Measurements from ENCODE around the gene LGALS9.
A peak's percentile ranks its signal among the peaks of the same experiment; 100 is the strongest.
"Not testable (repeated sequence)": the region's sequence is repeated elsewhere in the genome, so short reads cannot be mapped to it uniquely, and the experiment has no call there.

LGALS9 gene

DNA sequence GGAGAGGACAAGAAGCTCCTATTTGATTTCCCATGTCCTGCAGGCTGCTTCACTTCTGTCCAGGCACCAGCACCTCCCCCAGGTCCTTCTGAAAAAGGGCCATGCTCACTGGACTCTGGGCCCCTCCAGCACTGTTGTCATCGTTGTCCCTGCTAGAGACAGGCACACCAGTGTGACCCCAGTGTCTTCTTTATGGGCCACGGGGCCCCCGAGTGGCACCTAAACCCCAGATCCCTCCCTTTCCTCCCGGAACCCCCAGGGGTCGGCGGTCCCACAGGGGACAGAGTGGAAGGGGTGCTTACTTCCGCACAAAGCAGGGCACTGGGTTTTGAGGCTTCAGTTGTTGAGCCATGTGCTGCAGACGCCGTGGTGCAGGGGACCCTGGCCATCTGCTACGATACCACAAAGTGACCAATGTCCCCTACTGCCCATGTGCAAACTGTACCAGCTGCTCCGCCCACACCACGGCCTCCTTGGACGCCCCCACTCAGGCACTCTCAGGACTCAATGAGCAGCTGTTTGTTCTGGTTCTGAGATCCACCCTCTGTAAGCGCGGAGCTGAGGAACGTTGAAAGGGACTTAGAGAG lies 24.6 kb downstream of the LGALS9 start:
- DNase-seq, result not testable (repeated sequence)

DNA sequence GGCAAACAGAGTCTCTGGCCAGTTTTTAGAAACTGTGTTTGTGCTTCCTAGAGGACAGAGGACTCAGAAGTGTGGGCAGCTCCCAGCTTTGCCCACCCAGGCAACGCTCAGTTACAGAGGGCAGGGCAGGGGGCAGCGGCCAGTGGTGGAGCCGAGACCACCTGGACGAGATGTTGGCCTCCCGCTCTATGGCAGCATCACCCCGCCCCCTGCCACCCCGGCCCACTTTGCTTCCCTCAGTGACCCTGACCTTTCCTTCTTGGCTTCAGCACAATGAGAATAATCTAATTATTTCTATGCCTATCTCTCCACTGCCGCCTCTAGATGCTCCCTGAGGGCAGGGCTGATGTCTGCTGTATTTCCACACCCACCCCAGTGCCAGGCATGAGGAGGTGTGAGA lies 25.6 kb downstream of the LGALS9 start:
- DNase-seq, result not testable (repeated sequence)

DNA sequence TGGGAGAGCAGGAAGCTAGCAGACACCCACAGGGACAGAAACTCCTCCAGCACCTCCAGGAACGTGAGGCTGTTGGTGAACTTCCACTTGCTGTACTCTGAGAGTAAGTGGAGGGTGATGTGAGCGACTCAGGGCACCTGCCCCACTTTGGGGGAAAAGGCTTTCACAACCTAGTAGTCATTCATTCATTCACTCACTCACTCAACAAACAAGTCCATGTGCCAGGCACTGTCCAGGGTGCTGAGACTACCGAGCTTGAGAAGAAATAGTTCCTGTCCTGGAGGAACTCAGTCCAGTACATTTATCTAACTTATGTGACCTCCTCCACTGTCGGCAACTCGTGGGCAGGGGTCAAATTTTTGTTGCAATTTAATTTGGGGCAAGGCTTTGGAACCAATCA lies 26.6 kb downstream of the LGALS9 start:
- no peak for DNase-seq

DNA sequence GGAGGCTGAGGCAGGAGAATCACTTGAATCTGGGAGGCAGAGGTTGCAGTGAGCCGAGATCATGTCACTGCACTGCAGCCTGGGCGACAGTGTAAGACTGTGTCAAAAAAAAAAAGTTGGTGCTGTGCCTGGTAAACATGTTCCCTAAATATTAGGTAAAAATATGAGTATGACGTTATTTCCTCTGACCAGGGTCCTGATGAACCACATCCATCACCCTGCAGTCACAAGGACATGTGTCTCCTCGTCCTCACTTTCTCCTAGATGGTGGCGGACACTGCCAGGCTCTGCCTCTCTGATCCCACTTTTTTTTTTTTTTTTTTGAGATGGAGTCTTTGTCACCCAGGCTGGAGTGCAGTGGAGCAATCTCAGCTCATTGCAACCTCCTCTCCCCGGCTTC lies 28.7 kb downstream of the LGALS9 start:
- DNase-seq, result no peak

DNA sequence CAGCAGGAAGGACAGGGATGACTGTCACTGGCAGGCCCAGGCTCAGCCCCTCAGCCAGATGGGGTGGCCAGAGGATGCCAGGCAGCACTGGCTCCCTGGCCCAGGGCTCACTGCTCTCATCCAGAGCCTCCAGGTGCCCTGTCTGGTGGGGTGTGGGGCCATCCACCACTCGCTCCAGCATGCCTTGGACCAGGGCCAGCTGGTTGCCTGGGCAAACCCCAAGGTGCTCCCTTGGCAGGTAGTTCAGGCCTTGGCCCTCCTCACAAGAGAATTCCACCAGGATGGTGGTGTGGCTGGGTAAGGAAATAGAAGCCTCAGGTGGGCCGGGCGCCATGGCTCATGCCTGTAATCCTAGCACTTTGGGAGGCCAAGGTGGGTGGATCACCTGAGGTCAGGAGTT lies 29.4 kb downstream of the LGALS9 start:
- DNase-seq, result no peak

DNA sequence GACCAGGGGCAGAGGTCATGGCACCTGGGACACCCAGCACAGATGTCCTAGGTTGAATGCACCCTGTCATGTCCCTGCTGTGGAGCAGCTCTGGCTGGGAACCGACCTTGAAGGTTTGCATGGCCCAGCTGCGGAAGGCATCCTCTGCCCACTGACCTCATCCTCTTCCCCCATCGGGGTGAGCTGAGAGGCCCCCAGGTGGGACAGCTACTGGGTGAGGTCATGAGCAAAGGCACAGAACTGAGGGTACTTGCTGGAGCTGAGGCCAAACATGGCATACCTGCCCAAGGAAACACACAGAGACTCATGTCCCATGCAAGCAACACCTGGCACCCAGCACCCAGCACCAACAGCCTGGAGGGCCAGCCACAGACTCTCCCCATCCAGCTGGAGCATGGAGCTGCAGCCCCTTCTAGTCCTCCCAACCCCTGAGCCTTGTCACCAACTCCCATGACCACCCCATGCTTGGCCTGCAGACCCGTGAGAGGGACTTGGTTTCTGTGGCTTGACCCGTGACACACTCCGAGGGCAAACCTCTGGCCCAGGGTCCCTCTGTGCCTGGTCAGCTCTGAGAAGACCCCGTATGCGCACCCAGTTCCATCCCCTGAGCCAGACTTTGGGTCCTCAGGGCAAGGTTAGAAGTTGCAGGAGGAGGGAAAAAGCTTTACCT lies 33.1 kb downstream of the LGALS9 start:
- no peak for DNase-seq

DNA sequence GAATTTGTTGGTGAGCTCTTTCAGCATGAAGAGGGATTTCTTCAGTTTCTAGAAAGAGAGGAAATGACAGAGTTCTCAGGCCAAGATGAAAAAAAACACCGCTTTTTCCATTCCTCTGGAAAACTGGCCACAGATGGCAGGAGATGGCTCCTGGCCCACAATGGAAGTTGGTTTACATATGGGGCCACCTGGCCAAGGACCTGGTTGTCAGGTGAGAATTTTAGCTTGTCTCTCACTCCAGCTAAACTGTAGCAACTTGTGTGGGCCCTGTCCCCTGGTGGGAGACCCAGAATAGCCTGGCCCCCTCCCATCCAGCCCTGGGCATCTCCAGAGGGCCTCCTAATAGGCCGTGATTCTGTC lies 33.6 kb downstream of the LGALS9 start:
- DNase-seq, result no peak

DNA sequence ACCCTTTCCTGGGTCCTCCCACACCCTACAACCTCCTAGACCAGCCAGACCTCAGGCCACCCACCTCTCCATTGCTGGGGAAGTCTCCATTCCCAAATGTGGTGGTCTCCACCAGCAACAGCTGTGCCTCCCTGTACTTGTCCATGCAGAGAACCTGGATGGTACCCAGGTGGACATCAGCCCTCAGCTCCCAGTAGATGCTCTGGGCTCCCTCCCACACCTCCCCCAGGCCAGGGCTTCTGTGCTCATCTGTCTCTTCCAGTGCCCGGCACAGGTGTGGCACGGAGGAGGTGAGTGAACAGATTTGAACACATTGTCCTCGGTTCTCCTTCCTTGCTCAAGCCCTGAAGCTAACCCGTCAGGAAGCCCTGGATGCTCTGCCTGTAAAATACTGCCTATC lies 34.6 kb downstream of the LGALS9 start:
- no peak for DNase-seq

DNA sequence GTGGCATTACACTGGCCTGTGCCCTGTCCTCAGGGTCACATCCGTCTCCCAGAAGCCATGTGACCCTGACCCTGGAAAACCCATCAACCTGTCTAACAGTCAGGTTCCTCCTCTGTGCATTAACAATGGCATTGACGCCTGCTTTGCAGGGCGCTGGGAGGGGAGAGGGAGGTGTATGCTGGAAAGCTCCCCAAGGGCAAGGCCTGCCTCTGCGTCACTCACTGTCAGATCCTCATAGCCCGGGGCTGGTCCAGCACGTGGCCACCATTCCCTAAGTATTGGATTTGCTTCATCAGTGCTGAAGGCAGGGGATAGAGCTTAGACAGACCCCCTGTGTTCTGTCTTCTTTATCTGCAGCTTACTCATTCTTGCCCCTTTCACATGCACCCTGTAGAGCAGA lies 35.3 kb downstream of the LGALS9 start:
- DNase-seq, result not testable (repeated sequence)

DNA sequence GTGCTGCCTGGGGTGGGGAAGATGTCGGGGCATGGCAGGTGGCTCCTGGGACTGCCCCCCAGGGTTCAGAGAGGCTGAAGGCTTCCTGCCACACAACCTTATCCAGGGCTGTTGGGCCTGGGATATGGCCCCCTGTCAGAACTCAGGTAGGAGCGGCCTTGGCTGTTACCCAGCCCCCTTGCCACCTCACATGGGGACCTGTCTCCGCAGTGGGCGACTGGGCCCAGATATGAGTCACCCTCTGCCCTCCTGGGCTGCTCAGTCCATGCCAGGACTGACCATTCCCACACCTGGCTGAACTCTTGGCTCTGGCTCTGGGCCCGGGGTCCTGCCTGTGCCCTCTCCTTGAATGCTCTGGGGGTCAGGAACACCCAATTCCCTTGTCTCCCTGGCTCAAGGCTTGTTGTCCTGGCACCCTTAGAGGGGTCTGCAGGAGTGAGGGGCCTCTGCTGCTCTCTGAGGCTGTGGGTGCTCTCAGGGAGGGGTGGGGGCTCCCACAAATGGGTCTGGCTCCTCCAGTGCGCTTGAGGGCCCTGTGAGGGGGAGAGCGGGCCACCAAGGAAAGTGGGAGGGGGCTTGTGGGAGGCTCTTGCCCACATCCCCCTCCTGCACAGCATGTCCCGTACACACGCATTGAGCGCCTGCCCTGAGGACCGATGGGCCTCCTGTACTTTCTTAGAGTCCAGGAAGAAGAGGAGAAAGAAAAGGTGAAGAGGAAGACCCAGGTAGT lies 36.0 kb downstream of the LGALS9 start:
- DNase-seq, result no peak

DNA sequence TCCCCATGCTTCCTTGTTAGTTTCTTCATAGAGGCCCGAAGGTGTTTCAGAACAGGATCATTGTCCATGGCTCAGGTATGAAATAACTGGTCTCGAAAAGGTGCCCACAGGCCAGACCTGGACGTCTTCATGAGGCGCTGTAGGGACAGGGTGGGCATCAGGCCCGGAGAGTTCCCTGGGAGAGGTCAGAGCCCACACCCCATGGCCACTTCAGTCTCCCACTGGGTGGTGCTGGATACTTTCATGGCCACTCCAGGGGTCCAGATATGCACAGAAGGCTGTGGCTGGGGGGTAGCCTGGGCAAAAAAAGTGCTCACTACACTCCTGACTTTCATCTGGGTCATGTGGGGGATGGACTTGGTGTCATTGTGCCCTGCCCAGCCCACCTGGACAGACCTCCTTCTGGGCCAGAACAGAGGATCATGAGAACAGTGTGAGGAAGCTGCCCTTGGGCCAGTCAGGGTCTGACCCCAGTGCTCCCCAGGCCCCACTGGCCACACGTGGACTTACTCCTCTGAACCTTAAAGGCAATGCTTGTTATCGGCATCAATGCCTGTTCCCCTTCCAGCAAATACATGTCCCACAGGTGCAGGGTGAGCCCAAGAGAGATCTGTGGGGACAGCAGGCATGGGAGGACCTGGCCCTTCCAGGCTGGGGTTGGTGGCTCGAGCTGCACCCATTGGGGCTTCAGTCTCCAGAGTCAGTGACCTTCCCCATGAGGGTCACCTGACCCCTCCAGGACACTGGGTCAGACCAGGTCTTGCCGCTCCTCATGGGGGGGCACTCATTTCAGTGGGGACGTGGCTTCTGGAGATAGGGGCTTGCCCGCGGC lies 36.9 kb downstream of the LGALS9 start:
- DNase-seq, result no peak

DNA sequence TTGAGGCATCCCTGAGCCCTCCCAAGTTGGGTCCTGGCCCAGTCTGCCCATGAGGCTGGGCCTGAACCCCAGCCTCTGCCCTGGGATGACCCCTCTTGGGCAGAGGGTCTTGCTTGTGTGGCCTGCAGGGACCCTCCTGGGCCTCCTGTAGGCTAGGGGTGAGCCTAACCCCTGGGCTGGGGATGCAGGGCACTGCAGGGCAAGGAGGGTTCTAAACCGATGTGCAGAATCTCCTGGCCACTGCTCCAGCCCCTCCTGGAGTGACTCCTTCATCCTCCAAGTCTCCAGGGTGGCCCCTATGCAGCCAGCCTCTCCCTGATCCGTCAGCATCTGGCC lies 37.5 kb downstream of the LGALS9 start:
- DNase-seq, result no peak

DNA sequence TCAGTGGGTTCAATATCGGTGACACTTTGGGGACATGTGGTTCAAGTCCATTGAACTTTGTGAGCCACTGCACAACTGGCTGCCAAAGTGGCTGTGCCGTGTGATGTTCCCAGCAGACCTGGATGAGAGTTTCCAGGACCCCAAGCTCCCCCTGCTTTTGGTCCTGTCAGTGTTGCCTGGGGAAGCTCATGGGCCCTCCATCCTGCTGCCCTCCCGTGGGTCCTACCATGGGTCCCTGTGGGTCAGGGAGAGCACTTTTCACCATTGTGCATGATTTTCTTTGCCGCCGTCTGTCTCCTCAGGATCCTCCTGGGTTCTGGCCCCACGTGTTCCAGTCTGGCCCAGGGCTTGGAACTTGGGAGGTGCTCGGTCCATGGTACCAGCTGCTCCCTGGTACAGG lies 38.1 kb downstream of the LGALS9 start:
- DNase-seq, result no peak

DNA sequence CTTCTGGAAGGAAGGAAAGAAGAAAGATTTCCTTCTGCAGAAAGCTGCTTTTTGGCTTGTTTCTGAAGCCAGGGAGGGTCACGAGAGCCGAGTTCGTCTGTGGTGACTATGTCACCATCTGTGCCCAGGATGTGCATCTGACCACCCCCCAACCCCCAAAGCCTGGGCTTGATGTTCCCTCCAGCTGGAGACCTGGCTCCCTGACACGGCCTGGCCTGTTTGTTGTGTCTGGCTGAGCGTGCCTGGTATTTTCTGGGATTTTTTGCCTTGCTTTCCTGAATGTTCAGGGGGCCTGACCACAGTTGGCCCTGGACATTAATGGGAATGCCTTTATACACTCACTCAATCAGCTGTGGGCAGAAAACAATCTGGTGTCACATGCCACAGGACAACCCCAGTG lies 38.9 kb downstream of the LGALS9 start:
- DNase-seq, result no peak

DNA sequence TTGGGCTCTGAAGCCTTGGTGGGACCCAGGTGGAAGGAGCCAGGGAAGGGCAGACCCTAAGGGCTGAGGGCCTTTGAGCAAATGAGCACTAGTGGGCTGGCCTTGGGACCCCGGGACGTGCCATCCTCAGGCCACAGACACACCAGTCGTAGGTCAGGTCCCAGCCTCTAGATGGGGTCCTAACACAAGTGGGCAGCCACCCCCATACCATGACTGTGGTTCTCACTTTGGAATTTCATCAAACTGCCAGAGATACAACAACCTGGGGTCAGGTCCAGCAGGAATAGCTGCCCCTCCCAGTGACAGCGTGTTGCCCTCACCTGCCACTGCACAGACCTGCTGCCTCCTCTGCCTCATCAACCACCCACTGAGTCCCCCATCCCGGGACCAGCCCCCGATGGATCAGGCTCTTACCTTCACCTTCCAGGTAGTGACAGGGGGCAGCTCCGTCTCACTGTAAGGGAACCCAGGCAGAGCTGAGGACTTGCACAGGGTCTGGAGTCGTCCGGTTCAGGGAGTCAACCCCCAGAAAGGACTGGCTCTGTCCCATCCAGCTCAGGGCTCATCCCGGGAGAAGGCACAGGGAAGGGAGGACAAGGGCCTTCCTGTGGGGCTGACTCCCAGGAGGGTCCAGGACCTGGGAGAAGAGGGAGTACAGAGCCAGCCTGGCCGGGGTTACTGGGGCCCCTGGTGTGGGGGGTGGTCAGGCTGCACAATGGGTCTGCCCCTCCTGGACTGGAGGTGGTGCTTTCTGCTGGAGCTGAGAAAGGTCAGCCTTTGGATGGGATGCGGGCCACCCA lies 40.0 kb downstream of the LGALS9 start:
- DNase-seq, result no peak

DNA sequence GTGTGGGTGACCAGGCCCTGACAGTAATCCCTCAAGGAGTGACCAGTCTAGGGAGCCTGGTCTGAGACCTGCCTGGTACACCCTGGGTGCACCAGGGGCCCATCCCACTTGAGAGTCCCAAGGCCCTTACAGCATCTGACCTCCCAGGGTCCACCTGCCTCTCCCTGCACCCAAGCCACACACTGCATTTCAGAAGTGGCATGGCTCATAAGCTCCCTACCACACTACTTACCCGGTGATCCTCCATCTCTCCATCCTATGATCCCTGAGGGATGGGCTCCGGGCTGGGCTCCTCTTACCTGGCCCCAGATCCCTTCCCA lies 40.6 kb downstream of the LGALS9 start:
- DNase-seq, result no peak

DNA sequence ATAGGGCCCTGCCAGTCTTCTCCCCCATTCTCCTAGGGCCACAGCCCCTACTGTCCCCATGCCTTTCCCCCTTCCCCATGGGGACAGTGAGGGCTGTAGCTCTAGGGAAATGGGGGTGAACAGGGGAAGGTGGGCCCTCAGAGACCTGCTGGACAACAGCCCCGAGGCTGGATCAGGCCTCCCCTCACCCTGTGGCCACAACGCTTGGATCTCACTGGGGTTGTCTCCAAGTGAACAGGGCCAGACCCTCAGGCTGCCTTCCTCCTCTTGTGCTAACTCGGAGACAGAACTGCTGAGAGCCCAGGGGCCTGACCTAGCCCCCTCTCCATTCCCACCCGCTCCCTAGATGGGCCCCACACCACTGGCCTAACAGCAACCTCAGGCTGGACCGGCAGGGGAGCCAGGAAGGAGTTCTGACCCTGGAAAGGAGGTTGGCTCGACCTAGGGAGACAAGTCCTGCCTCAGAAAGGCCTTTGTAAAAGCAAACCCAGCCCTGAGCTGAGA lies 41.0 kb downstream of the LGALS9 start:
- not testable (repeated sequence) for DNase-seq

DNA sequence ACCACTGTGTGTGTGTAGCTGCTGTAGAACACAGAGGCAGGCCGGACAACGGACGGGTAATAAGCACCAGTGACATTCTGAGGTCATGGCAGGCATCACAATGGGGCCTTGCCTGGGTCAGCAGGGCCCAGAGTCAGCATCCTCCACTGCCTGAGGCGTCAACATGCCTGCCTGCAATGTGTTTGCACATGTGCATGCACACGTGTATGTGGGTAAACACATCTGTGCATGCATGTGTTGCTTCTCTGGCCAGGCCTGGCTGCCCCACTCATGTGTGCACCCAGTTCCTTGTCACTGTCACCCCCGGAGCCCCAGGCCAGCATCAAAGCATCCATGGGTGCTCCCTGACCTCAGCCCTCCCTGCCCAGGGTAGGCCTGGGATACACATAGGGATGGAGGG lies 43.3 kb downstream of the LGALS9 start:
- DNase-seq, result no peak

DNA sequence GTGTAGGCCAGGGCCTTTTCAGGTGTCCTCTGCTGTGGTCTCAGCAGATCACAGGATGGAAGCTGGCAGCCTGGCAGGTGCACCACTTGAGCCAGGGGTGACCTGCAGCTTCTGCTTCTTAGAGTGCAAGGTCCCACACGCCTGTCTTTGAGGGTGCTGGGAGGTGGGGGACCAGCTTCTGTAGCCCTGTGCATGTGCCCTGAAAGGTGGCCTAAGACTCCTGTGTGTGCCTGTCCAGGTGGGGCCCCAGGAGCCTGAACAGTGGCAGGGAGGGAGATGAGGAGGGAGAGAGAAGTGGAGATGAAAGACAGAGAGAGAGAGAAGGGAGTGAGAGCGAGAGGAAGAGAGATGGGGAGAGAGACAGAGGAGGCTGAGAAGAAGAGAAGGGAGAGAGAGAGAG lies 46.2 kb downstream of the LGALS9 start:
- no peak for DNase-seq

DNA sequence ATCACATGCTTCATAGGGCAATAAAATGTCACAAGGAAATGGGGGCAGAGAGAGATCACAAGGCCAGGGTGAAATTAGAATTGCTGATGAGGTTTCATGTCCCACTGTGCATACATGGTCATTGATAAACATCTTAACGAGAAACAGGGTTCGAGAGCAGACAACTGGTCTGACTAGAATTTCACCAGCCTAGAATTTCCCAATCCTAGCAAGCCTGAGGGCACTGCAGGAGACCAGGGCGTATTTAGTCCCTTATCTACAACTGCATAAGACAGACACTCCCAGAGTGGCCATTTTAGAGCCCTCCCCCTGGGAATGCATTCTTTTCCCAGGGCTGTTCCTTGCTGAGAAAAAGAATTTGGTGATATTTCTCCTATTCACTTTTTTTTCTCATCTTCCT lies 55.3 kb downstream of the LGALS9 start:
- DNase-seq, result not testable (repeated sequence)

DNA sequence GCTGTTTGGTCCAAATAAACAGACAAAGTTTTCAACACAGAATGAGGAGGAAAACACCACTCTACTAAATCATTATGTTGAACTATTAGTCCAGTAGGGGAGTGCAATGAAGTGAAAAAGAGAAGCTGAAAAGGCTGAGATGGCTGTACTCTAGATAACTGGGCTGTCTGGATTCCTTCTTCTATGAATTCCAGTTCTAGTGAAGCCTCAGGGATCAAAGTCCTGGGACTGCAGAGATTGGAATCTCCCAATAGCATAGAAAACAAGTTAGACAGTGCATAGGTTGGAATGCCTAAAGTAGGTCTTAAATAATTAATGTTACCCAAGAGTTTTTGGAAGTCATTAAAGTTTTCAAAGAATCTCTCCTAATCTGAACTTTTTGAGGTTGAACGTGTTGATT lies 59.9 kb downstream of the LGALS9 start:
- DNase-seq, result no peak

DNA sequence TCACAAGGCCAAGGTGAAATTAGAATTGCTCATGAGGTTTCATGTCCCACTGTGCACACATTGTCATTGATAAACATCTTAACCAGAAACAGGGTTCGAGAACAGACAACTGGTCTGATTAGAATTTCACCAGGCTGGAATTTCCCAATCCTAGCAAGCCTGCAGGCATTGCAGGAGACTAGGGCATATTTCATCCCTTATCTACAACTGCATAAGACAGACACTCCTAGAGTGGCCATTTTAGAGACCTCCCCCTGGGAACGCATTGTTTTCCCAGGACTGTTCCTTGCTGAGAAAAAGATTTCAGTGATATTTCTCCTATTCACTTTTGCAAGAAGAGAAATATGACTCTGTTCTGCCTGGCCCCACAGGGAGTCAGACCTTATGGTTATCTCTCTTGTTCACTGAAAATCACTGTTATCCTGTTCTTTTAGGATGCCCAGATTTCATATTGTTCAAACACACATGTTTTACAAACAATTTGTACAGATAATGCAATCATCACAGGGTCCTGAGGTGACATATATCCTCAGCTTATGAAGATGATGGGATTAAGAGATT lies 64.3 kb downstream of the LGALS9 start:
- peak; percentile 2 for DNase-seq
